Cardiac fibroblast (primary cell): Measurements from ENCODE around the gene VTA1.

Experiments
- DNase-seq, 2 donors: peaks; one replicate each; pipeline versions ENCODE4 v3.0.0 to v3.0.0-alpha.2; 2010; ENCODE audit warnings: low read depth in 2 of 2
- H3K4me3 ChIP-seq, 2 donors: replicated peaks in 1 of 2; 1 replicate in 1 of 2; 2 replicates in 1 of 2; pipeline ENCODE4 v1.5.1; 2011; ENCODE audit warnings: low read depth in 2 of 2, low read length in 2 of 2, mild to moderate bottlenecking in 2 of 2, moderate library complexity in 1 of 2
- TF ChIP-seq, protein P1 (sequence below): IDR thresholded peaks from one replicate; pipeline ENCODE4 v1.5.1; 2011; ENCODE audit warnings: low read depth, mild to moderate bottlenecking, low read length, inconsistent platforms

VTA1 gene

DNA sequence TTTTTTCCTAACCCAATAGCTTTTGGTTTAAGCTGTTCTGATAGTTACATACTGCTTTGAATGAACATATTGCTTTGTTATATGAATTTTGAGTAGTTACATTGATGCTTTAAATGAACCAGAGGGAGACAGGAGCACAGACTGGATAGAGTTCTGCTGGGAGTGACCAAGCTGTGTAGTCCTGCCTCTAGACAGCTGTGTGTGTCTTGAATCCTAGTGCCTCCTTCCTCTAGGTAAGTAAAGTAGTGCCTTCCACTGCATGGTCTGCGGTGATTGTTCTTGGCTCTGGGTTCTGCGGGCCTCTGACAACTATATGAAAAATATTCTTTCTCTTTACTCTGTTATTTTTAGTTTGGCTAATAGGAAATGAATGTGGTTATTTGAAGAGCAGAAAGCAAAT lies 108.7 kb downstream of the VTA1 start:
- TF ChIP-seq, protein P1, sequence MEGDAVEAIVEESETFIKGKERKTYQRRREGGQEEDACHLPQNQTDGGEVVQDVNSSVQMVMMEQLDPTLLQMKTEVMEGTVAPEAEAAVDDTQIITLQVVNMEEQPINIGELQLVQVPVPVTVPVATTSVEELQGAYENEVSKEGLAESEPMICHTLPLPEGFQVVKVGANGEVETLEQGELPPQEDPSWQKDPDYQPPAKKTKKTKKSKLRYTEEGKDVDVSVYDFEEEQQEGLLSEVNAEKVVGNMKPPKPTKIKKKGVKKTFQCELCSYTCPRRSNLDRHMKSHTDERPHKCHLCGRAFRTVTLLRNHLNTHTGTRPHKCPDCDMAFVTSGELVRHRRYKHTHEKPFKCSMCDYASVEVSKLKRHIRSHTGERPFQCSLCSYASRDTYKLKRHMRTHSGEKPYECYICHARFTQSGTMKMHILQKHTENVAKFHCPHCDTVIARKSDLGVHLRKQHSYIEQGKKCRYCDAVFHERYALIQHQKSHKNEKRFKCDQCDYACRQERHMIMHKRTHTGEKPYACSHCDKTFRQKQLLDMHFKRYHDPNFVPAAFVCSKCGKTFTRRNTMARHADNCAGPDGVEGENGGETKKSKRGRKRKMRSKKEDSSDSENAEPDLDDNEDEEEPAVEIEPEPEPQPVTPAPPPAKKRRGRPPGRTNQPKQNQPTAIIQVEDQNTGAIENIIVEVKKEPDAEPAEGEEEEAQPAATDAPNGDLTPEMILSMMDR = no peak
- no peak overlapping the region for H3K4me3 ChIP-seq
- DNase-seq = no peak

DNA sequence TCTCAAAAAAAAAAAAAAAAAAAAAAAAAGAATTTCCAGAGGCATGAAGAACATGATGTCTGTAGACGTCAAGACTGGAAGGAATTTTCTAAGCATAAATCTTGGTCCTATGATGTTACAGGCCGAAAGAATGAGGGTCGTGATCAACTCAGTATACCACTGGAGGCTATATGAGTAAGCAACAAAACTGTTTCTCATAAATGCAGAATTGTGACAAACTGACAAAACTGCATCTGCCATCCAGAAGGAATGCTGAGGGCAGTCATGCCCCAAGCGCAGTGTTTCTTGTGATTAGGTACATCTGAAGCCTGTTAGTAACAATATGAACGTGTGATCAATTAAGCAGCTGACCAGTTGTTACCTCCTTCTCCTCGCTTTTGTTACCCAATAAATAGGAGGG lies 111.2 kb downstream of the VTA1 start:
- TF ChIP-seq, protein P1 = no peak
- H3K4me3 ChIP-seq = no peak overlapping the region
- no peak for DNase-seq

DNA sequence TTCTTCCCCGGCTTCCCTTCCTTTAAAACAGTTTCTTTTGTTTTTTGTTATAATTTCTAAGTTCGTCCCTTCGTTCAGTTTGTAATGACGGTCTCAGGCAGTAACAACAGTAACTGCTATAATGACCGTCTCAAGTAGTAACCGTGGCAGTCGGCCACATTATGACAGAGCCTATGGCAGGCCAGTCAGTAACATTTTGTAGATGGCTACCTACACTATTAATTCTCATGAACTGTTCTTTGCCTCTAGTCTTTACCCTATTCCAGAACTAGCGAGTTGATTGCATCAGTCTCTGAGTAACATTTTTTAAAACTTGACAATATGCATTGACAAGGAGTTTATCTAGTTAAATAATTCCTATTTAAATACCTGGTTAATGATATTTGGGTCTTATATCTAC lies 111.7 kb downstream of the VTA1 start:
- TF ChIP-seq, protein P1 = no peak
- H3K4me3 ChIP-seq = no peak overlapping the region
- no peak for DNase-seq

DNA sequence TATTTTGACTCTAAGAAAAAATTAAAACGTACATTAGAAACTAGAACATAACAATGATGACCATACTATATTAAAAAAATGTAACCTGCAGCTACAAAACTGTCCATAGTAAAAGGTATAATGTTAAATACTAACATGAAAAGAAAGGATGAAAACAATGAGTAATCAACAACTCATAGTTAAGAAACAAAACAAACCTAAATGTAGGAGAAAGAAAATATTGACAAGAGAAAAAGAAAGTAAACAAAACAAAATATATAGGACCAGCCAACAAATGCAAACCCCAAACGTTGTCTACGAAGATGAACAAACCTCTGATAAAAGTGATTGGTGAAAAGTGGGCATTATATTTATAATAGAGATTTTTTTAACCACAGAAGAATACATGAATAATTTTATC lies 113.7 kb downstream of the VTA1 start:
- TF ChIP-seq, protein P1 = no peak
- H3K4me3 ChIP-seq = no peak overlapping the region
- no peak for DNase-seq

DNA sequence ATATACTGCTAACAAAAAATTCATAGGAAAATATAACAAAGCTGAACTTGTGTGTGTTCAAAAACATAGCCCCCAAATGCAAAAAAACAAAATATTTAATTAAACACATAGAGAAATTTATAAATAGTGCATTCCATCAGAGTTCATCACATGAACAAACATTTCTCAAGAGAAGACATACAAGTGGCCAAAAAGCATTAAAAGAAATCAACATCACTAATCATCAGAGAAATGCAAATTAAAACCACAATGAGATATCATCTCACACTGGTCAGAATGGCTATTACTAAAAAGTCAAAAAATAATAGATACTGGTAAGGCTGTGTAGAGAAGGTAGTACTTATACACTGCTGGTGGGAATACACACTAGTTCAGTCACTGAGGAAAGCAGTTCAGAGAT lies 115.2 kb downstream of the VTA1 start:
- TF ChIP-seq, protein P1 = no peak
- no peak for DNase-seq
- no peak overlapping the region for H3K4me3 ChIP-seq

DNA sequence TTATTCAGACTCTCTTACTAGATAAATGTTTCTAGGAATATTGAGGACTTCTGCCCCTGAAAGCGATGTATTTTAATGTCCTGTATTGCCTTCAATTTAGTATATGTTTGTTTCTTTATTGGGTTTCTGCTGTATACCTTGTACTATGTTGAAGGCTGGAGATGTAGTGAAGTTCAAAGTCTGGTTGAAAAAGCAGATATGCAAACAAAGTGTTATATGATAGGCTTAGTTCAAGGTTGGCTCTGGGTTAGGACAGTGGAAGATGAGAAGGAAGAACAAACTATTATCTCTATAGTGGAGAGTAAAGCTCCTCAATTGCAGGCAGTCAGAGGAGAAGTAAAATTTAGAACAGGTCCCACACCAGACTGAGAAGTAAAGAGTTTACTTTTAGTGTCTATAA lies 118.4 kb downstream of the VTA1 start:
- no peak overlapping the region for H3K4me3 ChIP-seq
- TF ChIP-seq, protein P1 = no peak
- no peak for DNase-seq

DNA sequence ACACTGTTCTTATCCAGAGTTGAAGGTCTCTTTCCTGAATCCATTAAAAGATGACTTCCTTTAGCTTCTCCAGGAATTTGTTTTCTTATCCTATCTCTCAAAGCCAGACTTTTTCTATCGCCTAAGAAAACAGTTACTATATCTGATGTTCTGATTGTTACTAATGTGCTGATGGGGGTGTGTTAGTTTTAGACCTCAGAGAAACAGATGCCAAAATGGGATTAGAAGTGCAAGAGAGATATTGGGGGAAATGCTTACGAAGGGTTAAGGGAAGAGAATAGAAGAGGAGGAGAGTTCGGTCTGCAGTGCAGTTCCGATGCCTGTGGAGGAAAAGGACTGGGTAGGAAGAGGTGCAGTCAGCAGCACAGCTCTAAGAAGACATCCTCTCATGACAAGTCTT lies 119.0 kb downstream of the VTA1 start:
- DNase-seq = no peak
- no peak overlapping the region for H3K4me3 ChIP-seq
- TF ChIP-seq, protein P1 = no peak
